ENCODE measurements around the gene CDHR4.
"Not testable (repeated sequence)": the region's sequence is repeated elsewhere in the genome, so short reads cannot be mapped to it uniquely, and the experiment has no call there.

CDHR4 gene

DNA sequence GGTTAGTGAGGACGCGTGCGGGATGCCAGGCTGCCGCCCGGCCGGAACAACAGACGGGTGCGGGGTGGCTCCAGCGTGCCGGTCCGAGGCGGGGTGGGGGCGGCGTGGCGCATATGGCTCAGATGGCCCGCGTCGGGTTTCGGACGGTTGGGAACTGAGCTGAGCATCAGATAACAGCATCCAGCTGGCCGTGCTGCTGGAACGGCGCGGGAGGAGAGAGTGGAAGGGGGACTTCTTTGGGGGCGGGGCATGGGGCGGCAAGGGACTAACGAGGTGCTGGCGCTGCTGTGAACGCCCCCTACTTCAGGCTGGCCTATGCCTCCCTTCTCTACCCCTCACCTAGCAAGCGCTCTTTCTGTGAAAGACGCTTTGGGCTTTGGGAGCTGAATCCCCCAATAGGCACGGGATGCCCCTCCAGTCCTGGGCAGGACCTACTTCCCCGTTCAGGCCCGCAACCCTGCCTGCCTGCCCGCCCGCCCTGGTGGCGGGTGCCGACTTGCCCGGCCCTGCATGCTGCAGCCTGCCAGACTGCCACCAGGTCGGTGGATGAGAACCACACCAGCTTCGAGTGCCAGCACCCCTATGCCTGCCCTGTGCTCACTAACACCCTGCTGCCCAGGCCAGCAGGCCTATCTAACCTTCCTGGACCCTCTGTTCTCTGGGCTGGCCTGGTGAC, 3.9 kb upstream of the CDHR4 start:
- DNase-seq (ENCODE audit: low read depth in 1 of 2, low spot score in 1 of 2), result peak in 1 of 2 donors; percentile 20

DNA sequence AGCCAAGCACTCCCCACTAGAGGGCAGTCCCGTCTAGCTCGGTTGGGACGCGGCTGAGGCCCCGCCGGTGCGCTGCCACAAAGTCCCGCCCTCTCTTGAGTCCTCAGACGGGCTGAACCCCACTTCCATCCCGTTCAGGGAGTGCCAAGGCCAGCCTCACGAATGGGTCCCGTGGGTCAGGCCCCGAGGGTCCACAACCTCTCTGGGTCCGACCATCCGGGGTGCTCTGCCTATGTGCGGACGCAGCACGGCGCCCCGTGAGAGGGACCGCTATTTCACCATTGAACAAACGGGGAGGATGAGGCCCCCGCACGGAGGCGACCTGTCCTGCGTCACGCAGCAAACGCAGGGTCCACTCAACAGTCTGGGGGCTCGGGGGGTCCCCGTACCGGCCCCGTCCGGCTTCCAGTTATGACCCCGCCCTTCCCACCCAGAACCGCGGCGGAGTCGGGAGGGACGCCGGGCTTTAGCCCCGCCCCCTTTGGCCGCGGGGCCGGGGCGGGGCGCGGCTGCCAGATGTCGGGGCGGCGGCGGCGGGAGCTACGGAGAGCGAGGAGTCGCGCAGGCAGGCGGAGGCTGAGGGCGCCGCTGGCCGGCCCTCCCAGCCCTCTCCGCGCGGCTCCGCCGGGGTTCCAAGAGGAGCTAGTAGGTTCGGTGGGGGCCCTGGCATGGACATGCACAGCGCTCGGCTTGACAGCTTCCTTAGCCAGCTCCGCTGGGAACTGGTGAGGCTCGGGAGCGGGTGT, 3.2 kb upstream of the CDHR4 start, which contains the start of gene INKA1:
INKA1 (plus strand) TSS at position 543 of the 746 bp plus-strand sequence; CDS start at position 675, 132 bp downstream.
- peak; percentile 73 to 75 for DNase-seq (ENCODE audit: low read depth in 1 of 2, low spot score in 1 of 2)

DNA sequence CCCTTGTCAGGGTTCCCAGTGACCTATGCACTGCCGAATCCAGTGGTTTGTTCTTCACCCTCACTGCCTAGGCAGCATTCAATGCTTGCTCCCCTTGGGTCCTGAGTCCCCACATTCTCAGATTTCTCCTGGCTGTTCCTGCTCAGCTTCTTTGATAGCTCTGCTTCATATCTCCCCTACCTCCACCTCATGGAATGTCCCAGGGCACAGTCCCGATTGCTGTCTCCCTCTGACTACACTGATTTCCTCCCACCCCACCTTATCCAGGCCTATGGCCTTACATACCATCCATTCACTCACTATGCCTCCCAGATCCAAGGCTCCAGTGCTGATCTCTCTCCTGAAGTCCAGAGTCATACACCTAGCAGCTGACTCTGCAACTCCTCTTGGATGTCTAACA, 1.5 kb upstream of the CDHR4 start:
- DNase-seq (ENCODE audit: low read depth in 1 of 2, low spot score in 1 of 2), result no peak

DNA sequence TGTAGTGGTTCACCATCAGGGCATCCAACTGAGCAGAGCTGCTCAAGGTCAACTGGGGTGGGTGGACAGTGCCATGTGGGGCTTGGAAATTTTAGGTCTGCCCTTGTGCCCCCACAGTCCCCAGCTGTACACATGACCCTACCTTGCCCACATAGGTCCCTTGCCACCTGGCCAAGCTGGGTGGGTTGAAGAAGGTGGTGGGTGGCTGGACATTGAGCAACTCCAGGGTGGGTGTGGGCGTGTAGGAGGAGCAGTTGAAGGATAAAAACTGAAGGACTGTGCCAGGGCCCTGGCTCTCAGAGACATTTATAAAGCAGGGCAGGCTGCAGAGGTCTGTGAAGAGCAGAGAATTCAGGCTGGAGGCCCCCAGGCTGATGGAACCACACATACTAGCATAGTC, 568 bp downstream of the CDHR4 start:
- DNase-seq (ENCODE audit: low read depth in 1 of 2, low spot score in 1 of 2), result no peak

DNA sequence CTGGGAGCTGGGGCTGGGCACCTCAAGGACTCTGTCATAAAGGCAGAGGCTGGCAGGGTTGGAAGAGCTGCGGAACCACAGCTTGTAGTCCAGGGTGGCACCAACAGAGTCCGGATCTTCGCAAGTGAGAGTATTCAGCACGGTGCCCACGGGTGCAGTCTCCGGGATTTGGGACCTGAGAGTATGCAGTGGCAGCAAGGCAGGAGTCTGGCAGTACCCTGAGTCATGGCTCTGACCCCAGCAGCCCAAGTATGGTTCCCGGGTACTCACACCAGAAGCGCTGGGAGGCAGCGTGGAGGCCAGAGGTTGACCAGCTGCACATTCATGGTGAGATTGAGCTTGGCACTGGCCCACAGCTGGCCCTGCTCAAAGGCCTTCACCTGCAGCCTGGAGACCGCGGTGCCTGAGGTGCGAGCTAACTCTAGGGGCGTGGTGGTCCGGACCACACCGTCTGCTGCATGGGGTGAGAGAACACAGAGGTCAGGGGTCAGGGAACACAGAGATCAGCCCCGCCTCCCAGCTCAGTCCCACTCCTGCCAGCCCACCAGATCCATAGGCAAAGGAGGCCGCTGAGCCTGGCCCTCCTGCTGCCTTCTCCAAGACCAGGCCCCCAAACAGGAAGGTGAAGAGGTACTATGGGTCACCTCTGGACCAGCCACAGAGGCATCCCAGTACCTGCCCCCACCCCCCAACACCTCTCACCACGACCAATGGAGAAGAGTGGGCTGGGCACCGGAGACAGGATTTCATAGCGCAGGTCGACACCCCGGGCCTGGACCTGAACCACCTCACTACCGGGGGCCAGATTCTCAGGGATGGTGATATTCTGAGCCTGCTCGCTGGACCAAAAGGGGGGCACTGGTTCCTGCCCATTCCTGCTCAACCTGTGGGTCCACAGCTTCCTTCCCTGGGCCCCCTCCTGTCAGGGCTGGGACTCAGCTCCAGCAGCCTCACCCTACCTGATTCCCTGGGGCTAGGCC, 4.5 kb downstream of the CDHR4 start:
- DNase-seq (ENCODE audit: low read depth in 1 of 2, low spot score in 1 of 2), result no peak

DNA sequence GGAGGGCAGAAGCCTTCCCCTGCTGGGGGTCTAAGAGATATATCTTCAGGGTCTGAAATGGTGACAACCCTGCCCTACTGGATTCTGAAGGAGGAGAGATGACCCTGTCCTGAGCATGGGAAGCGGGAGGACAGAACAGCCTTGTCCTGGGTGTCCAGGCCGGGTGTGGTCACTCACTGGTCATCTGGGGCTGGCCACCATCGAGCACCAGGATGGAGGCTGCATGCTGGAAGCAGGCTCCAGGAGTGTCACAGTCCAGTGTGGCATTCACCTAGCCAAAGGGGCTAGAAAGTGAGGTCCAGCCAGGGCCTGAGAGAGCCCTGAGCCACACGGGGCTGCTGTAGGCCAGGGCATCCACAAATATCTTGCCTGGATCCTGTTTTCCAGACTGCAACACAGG, 5.2 kb downstream of the CDHR4 start:
- DNase-seq (ENCODE audit: low read depth in 1 of 2, low spot score in 1 of 2), result no peak

- no peak for DNase-seq (ENCODE audit: low read depth in 1 of 2, low spot score in 1 of 2)
Measured at GRCh38 chr3:49793486-49794085, 6.1 kb downstream of the CDHR4 start.

DNA sequence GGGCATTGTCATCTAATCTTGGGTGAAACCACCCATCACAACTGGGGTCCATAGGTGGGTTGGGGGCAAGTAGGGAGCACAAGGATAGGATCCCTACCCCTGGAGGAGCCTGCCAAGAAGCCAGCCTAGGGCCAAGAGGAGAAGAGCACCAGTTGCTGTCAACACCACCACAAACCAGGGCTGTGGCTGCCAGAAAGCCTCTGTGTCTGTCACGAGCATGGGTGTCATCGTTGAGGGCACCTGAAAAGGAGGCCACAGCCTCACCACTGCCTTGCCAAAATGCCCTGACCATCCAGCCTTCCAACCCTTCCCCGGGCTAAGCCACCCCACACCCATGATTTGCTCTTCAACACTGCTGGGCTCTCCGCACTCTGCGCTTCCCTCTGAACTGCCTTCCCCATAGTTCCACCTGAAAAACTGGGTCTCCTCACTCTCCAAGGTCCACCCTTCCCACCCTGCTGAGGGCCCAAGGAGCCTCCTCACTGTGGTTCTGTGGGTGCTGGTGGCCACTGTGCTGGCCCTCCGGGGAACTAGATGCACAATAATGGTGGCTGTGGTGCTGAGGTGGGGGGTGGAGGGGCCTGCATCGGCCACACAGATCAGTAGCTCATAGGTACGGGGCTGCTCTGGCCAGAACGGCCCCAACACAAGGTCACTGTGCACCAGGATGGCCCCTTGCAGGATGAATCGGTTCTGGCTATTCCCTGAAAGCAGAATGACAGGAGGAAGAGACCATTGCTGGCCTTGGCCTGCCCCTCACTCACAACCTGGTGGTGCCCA, 7.1 kb downstream of the CDHR4 start:
- DNase-seq (ENCODE audit: low read depth in 1 of 2, low spot score in 1 of 2), result no peak

DNA sequence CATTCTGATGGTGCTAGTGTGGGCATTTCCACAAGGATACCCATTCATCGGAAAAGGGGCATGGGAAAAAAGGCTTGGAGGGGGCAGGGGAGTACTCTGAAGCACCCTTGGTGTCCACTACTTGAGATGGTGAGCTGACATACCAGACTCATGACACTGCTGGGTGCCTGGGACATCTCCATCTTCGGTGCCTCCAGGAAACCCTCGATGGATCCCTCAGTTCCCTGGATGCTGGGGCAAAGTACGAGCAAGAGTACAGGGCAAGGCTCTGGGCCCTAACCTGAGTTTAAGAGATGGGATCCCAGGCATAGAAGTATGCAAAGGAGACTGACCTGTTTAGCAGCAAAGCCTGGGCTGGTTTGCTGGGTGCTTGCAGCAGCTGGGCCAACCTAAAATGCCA, 8.1 kb downstream of the CDHR4 start:
- DNase-seq (ENCODE audit: low read depth in 1 of 2, low spot score in 1 of 2), result no peak

DNA sequence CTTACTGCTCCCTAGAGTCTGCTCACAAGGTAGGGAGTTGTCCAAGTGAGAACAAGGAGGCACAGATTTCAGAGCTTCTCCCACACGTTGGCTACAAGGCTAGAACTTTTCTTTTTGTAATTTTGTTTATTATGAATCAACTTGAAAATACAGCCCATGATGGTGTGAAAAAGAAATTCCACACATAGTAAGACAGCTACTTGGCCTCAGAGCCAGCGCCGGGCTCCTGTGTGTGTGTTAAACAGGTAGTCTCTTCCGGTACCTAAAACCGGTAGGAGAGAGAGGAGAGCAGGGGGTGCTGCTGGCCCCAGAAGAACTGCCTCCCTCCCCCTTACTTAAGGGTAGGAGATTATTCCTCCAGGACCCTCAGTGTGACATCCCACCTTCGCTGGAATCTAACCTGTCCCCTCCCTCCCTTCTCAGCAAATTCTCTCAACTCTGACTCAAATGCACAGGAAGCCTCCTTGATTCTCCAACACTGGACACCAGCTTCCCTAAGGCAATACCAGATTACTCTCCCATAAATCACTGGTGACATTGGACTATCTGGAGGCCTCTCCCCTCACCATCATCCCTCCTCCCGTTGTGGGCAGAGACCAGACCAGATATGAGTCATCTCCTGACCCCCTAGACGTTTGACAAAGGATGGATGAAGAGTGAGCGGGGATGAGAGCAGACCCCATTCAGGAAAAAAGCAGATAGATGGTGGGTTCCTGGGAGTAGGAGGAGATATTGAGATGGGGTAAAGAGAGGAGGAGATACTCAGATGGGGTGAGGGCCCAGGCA, 8.9 kb downstream of the CDHR4 start:
- no peak for DNase-seq (ENCODE audit: low read depth in 1 of 2, low spot score in 1 of 2)

GRCh38 chr3:49788056-49788455, 11.6 kb downstream of the CDHR4 start:
- DNase-seq (ENCODE audit: low read depth in 1 of 2, low spot score in 1 of 2), result no peak

- DNase-seq (ENCODE audit: low read depth in 1 of 2, low spot score in 1 of 2), result no peak
Measured at GRCh38 chr3:49787536-49787935, 12.1 kb downstream of the CDHR4 start.

DNA sequence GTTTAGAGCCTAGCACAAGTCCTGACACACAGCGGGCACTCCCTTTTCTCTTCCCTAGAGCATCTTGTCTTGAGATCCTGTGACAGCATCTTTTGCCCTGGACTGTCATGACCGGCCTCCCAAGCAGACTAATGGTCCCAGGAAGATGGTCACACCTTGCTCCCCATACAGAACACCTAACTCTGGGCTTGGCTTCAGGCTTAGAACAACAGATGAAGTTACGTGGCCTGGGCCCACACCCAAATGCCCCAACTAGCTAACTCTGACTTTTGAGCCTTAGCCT, 12.6 kb downstream of the CDHR4 start:
- no peak for DNase-seq (ENCODE audit: low read depth in 1 of 2, low spot score in 1 of 2)

DNA sequence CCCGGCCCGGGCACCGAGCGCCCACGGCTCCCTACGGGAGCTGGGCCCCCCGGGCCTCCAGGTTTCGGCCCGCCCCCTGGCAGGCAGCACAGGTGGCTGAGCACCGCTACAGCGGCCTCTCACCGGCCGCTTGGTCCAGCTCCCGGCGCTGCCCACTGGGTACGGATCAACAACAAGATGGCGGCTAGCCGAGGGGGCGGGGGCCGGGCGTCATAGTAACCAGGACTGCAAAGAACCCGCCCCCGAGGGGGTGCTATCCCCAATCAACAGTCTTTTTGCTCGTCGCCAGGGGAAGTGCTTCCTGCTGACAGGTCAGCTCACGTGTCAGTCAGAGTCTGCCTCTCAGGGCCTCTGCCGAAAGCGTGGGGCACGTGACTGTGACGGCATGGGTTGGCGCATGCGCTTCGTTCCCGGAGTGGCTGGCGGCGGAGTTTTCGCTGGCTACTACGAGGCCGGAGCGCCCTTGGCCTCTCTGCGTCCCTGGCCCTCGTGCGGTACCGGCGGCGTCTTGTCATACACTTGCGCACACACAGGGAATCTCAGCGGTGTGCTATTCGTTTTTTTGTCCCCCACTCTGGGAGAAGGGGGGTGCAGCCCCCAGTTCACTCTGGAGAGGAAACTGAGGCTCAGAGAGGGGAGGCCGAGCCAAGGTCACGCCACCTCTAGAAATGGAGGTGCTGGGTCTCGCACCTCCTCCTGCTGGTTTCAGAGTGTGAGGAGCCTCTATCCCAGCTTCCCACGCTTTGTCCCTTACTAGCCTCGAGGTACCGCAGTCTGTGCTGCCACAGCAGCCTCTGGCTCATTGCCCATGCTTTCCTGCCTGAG, 13.1 kb downstream of the CDHR4 start, which contains the start of gene IP6K1:
IP6K1 (minus strand) TSS at position 186 of the 825 bp plus-strand sequence. CDS start 38,502 bp downstream, outside the sequence.
- peak; percentile 97 to 99 for DNase-seq (ENCODE audit: low read depth in 1 of 2, low spot score in 1 of 2)

DNA sequence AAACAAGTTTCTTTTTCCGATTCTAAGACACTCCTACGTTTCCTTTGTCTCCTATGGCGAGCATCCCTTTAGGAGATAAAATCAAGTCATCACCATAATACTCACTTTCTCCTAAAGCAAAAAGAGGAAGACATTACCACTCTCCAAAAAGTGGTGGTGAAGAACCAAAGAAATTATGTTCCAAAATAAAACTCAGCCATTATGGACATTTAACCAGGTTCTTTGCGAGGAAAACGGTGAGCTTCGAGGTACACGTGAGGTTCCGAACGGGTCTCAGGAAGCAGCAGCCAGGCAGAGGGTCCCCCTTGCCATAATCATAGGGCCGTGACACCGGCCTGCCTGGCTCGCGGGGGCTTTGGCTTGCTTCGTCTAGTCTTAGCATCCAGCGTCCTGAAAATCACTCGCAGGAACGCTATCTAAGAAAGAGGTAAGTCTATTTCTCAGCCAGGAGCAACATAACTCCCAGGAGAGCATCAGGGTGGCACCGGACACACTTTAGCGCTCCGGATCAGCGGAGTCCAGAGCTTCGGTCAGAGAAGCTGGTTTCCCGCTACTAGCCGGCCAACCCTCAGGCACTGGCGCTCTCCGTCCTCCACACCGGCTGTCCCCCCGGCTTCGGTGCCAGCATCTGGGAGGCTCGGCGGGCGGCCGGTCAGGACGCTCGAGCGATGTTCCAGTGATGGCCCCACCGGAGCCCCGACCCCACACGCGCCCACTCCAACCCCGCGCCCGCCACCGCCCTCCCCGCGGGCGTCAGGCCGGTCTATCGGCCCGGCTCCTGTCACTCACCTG, 13.9 kb downstream of the CDHR4 start:
- no peak for DNase-seq (ENCODE audit: low read depth in 1 of 2, low spot score in 1 of 2)

- DNase-seq (ENCODE audit: low read depth in 1 of 2, low spot score in 1 of 2), result not testable (repeated sequence)
Measured at GRCh38 chr3:49782277-49782676, 17.4 kb downstream of the CDHR4 start.

DNA sequence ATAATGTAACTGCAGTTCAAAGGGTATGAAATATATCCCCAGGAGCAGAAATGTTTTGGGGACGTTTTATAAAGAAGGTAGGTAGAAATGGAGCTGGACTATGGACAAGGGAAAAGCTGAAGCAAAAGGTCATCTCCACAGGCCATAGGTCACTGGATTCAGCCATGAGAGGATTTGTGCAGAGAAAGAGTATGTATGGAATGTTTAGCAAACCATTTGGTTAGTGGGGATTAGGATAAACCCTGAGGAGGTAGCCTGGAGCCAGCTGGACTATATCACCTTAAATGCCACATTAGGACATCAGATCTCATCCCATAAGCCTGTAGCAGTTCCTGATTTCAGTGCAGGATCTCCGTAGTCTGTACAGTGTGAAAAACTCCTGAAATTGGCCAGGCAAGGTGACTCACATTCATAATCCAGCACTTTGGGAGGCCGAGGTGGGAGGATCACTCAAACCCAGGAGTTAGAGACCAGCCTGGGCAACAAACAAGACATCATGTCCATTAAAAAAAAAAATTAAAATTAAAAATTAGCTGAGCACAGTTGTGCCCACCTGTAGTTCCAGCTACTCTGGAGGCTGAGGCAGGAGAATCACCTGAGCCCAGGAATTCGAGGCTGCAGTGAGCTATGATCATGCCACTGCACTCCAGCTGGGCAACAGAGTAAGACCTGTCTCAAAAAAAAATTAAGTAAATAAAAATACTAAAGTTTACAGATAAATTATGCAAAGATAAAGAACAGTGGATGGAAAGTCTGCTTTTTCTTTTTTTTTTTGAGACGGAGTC, 18.1 kb downstream of the CDHR4 start:
- no peak for DNase-seq (ENCODE audit: low read depth in 1 of 2, low spot score in 1 of 2)

Measured in stimulated activated CD4-positive, alpha-beta T cell treated with anti-CD3 and anti-CD28 coated beads, Interleukin-15, amount 100 ng/mL, for 1 hour (primary cell).